H9 (cell line): ENCODE data around the gene RCAN2. TPM values are rescaled to one million over a fixed set of nuclear protein-coding genes. Genes with fewer than 3 reads are reported as not detected.

Experiments used
- DNase-seq: peaks from one replicate; pipeline ENCODE4 v3.0.0-alpha.2; 2017
- H2AFZ ChIP-seq: one replicate; pipeline ENCODE4 v1.6.1; 2013; ENCODE audit warnings: mild to moderate bottlenecking, low read length, control low read depth, moderate library complexity
- H2AK5ac ChIP-seq: 2 replicates; pipeline ENCODE4 v1.6.1; 2013; ENCODE audit warnings: low read length, control low read depth, mixed read lengths; ENCODE audit not compliant: insufficient read length
- H2BK120ac ChIP-seq: one replicate; pipeline ENCODE4 v1.6.1; 2013; ENCODE audit warnings: low read depth, mild to moderate bottlenecking, low read length, control low read depth, inconsistent platforms; ENCODE audit not compliant: poor library complexity, severe bottlenecking
- H2BK12ac ChIP-seq: 2 replicates; pipeline ENCODE4 v1.6.1; 2013; ENCODE audit warnings: low read length, control low read depth, mixed read lengths, low read depth; ENCODE audit not compliant: insufficient read length
- H2BK15ac ChIP-seq: 2 replicates; pipeline ENCODE4 v1.6.1; 2013; ENCODE audit warnings: low read depth, low read length, control low read depth
- H2BK20ac ChIP-seq: one replicate; pipeline ENCODE4 v1.6.1; 2013; ENCODE audit warnings: low read depth, mild to moderate bottlenecking, low read length, control low read depth, inconsistent platforms; ENCODE audit not compliant: poor library complexity, severe bottlenecking
- H2BK5ac ChIP-seq: 2 replicates; pipeline ENCODE4 v1.6.1; 2013; ENCODE audit warnings: low read length, control low read depth, mixed read lengths; ENCODE audit not compliant: insufficient read length
- H3K14ac ChIP-seq: 2 replicates; pipeline ENCODE4 v1.6.1; 2013; ENCODE audit warnings: low read length, control low read depth; ENCODE audit not compliant: insufficient read depth
- H3K18ac ChIP-seq: 2 replicates; pipeline ENCODE4 v1.6.1; 2013; ENCODE audit warnings: low read depth, mild to moderate bottlenecking, mixed read lengths, low read length, control low read depth; ENCODE audit not compliant: insufficient read length
- H3K23ac ChIP-seq: 2 replicates; pipeline ENCODE4 v1.6.1; 2013; ENCODE audit warnings: low read length, control low read depth, mixed read lengths, low read depth; ENCODE audit not compliant: insufficient read length
- H3K23me2 ChIP-seq: 2 replicates; pipeline ENCODE4 v1.6.1; 2013; ENCODE audit warnings: low read depth, mild to moderate bottlenecking, mixed read lengths, low read length, control low read depth; ENCODE audit not compliant: insufficient read length, poor library complexity, severe bottlenecking
- H3K27ac ChIP-seq: 2 replicates; pipeline ENCODE4 v1.5.1; 2013; ENCODE audit warnings: low read length, control low read depth, mixed read lengths, low read depth; ENCODE audit not compliant: insufficient read length
- H3K27me3 ChIP-seq: 2 replicates; pipeline ENCODE4 v1.6.1; 2013; ENCODE audit warnings: low read length, control low read depth, inconsistent platforms; ENCODE audit not compliant: insufficient read depth
- H3K4ac ChIP-seq: 2 replicates; pipeline ENCODE4 v1.6.1; 2013; ENCODE audit warnings: low read depth, mild to moderate bottlenecking, control low read depth, inconsistent platforms, low read length, moderate library complexity
- H3K4me1 ChIP-seq: 2 replicates; pipeline ENCODE4 v1.6.1; 2013; ENCODE audit warnings: low read length, control low read depth, inconsistent platforms; ENCODE audit not compliant: insufficient read depth
- H3K4me2 ChIP-seq: 2 replicates; pipeline ENCODE4 v1.6.1; 2013; ENCODE audit warnings: low read length, control low read depth, mixed read lengths; ENCODE audit not compliant: insufficient read length, insufficient read depth
- H3K56ac ChIP-seq: 2 replicates; pipeline ENCODE4 v1.6.1; 2013; ENCODE audit warnings: low read depth, mild to moderate bottlenecking, mixed read lengths, low read length, control low read depth; ENCODE audit not compliant: insufficient read length
- H3K79me1 ChIP-seq: 2 replicates; pipeline ENCODE4 v1.6.1; 2013; ENCODE audit warnings: low read depth, mild to moderate bottlenecking, moderate library complexity, low read length, control low read depth, inconsistent platforms; ENCODE audit not compliant: insufficient read depth, poor library complexity, severe bottlenecking
- H3K79me2 ChIP-seq: 2 replicates; pipeline ENCODE4 v1.6.1; 2013; ENCODE audit warnings: low read length, control low read depth, inconsistent platforms; ENCODE audit not compliant: insufficient read depth
- H3K9ac ChIP-seq: 2 replicates; pipeline ENCODE4 v1.6.1; 2013; ENCODE audit warnings: low read length, control low read depth, mixed read lengths; ENCODE audit not compliant: insufficient read length; ENCODE audit errors: extremely low read depth
- H3K9me3 ChIP-seq: one replicate; pipeline ENCODE4 v1.6.1; 2013; ENCODE audit warnings: low read depth, low read length, inconsistent platforms; ENCODE audit not compliant: control insufficient read depth
- H3T11ph ChIP-seq: one replicate; pipeline ENCODE4 v1.6.1; 2013; ENCODE audit warnings: mild to moderate bottlenecking, low read length, control low read depth, inconsistent platforms
- H4K20me1 ChIP-seq: one replicate; pipeline ENCODE4 v1.6.1; 2013; ENCODE audit not compliant: control insufficient read depth, insufficient read length, insufficient read depth
- H4K5ac ChIP-seq: 2 replicates; pipeline ENCODE4 v1.6.1; 2013; ENCODE audit warnings: low read depth, mild to moderate bottlenecking, mixed read lengths, low read length, control low read depth; ENCODE audit not compliant: insufficient read length
- H4K8ac ChIP-seq: replicated peaks from 2 replicates; pipeline ENCODE4 v1.6.1; 2013; ENCODE audit warnings: low read length, control low read depth, mixed read lengths, low read depth; ENCODE audit not compliant: insufficient read length
- H4K91ac ChIP-seq: 2 replicates; pipeline ENCODE4 v1.6.1; 2013; ENCODE audit warnings: low read depth, mild to moderate bottlenecking, moderate library complexity, mixed read lengths, low read length, control low read depth; ENCODE audit not compliant: insufficient read length
- H3K27ac Mint-ChIP-seq, 3 experiments: 2 replicates in 2 of 3; 3 replicates in 1 of 3; pipeline ENCODE4 v1.8.0; 2020 to 2021; ENCODE audit warnings: mixed read lengths in 3 of 3, mild to moderate bottlenecking in 1 of 3, moderate library complexity in 1 of 3
- H3K27me3 Mint-ChIP-seq: 2 replicates; pipeline ENCODE4 v1.8.0; 2021; ENCODE audit warnings: low read depth, mild to moderate bottlenecking, moderate library complexity, mixed read lengths
- H3K36me3 Mint-ChIP-seq, 3 experiments: 2 replicates in 2 of 3; 3 replicates in 1 of 3; pipeline ENCODE4 v1.8.0; 2020 to 2021; ENCODE audit warnings: low read depth in 3 of 3, mixed read lengths in 3 of 3; ENCODE audit not compliant: insufficient read depth in 1 of 3
- H3K4me1 Mint-ChIP-seq, 2 experiments: 2 replicates each; pipeline ENCODE4 v1.8.0; 2020; ENCODE audit warnings: mixed read lengths in 2 of 2
- H3K4me3 Mint-ChIP-seq, 2 experiments: 2 replicates in 1 of 2; 3 replicates in 1 of 2; pipeline ENCODE4 v1.8.0; 2020 to 2021; ENCODE audit warnings: mild to moderate bottlenecking in 2 of 2, mixed read lengths in 2 of 2, moderate library complexity in 1 of 2
- H3K9me3 Mint-ChIP-seq, 2 experiments: 2 replicates in 1 of 2; 3 replicates in 1 of 2; pipeline ENCODE4 v1.8.0; 2020; ENCODE audit warnings: mild to moderate bottlenecking in 2 of 2, mixed read lengths in 2 of 2, moderate library complexity in 1 of 2
- WGBS: extraction: QIAGEN DNeasy Blood & Tissue Kit; methylation state at CpG from one replicate; pipeline ENCODE4 v1.1.7; 2013; ENCODE audit warnings: missing lambda C conversion rate, low lambda C conversion rate, mixed read lengths; ENCODE audit not compliant: insufficient read length; ENCODE audit errors: extremely low coverage; 5-methylcytosine and 5-hydroxymethylcytosine counted together
- total RNA-seq: library from RNA; stranded (reverse); gene quantifications from 2 replicates; pipeline ENCODE4 v1.2.1, GENCODE V29; 2021
- TF ChIP-seq, protein P1 (sequence below): fragments of 200-600 bp; sonication (generic); conservative IDR thresholded peaks from 3 replicates; pipeline ENCODE4 v1.8.0; 2021; ENCODE audit warnings: antibody characterized with exemption, mild to moderate bottlenecking

RCAN2 gene
- total RNA-seq, 1 experiment from 2014 or later: 3.0 TPM

DNA sequence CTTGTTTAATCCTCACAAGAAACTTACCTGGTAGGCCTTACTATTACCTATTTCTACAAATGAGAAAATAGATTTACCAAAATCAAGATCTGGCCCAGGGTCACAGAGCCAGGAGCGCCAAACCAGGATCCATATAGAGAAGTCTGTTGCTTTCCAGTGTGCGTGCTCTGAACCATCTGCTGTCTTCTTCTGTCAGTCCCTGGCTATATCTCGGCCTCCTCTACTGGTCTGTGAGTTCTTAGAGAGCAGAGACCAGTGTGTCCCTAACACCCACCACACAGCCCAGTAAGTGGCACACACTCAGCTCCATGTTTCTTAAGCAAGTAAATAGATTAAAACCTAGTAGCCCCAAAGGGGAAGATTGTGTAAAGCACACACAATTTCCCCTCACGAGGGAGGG, 301.5 kb downstream of the RCAN2 start:
- no peaks in the 10 kb centered on the region; the same call in none of the 2 replicates for H3K27me3 Mint-ChIP-seq
- Histone ChIP-seq H3K9me3 (no peaks in the 10 kb centered on the region), H2BK5ac (no peak overlapping the region), H3K4me1 (no peaks in the 10 kb centered on the region), H3K79me2 (no peaks in the 10 kb centered on the region), H4K8ac (no peak overlapping the region), H3K56ac (no peak overlapping the region), H2BK15ac (no peak overlapping the region), H3K23me2 (no peaks in the 10 kb centered on the region), H3K9ac (no peak overlapping the region), H4K20me1 (no peaks in the 10 kb centered on the region), H2AFZ (no peak overlapping the region), H3K27ac (no peak overlapping the region), H2AK5ac (no peak overlapping the region), H2BK12ac (no peak overlapping the region), H3K79me1 (no peaks in the 10 kb centered on the region), H3K18ac (no peak overlapping the region), H4K5ac (no peak overlapping the region), H3K23ac (no peak overlapping the region), H2BK20ac (no peak overlapping the region), H2BK120ac (no peak overlapping the region), H3K27me3 (no peaks in the 10 kb centered on the region), H3K4me2 (no peak overlapping the region), H3K4ac (no peak overlapping the region), H4K91ac (no peak overlapping the region), H3T11ph (no peak overlapping the region), H3K14ac (no peak overlapping the region)
- TF ChIP-seq, protein P1, sequence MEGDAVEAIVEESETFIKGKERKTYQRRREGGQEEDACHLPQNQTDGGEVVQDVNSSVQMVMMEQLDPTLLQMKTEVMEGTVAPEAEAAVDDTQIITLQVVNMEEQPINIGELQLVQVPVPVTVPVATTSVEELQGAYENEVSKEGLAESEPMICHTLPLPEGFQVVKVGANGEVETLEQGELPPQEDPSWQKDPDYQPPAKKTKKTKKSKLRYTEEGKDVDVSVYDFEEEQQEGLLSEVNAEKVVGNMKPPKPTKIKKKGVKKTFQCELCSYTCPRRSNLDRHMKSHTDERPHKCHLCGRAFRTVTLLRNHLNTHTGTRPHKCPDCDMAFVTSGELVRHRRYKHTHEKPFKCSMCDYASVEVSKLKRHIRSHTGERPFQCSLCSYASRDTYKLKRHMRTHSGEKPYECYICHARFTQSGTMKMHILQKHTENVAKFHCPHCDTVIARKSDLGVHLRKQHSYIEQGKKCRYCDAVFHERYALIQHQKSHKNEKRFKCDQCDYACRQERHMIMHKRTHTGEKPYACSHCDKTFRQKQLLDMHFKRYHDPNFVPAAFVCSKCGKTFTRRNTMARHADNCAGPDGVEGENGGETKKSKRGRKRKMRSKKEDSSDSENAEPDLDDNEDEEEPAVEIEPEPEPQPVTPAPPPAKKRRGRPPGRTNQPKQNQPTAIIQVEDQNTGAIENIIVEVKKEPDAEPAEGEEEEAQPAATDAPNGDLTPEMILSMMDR: no peak
- peaks cover 0 to 3% of the 10 kb centered on the region in 2 experiments; a peak in 2 of 5 replicates for H3K9me3 Mint-ChIP-seq
- no peaks in the 10 kb centered on the region for H3K36me3 Mint-ChIP-seq
- WGBS: no CpG with 5 or more reads among the region's 4 CpGs
- no peak for DNase-seq
- no peaks in the 10 kb centered on the region for H3K4me1 Mint-ChIP-seq
- H3K4me3 Mint-ChIP-seq: no peak overlapping the region
- no peak overlapping the region for H3K27ac Mint-ChIP-seq
